Measurements from ENCODE around the gene GRM2. TPM values are rescaled to one million over a fixed set of nuclear protein-coding genes. Genes with fewer than 3 reads are reported as not detected.

Gene GRM2
- total RNA-seq, 1 donor from 2014 or later, result 6.6 TPM

- Mint-ChIP-seq H3K4me3 (no peak overlapping the region), H3K27ac (ENCODE audit: unreplicated experiment) (no peak overlapping the region), H3K4me1 (peaks cover 10% of the 10 kb centered on the region), H3K27me3 (ENCODE audit: low read depth) (no peaks in the 10 kb centered on the region), H3K9me3 (no peaks in the 10 kb centered on the region), H3K36me3 (ENCODE audit: low read depth) (no peaks in the 10 kb centered on the region)
- no peak for DNase-seq (ENCODE audit: low read depth, low spot score)
- TF ChIP-seq, protein P1, sequence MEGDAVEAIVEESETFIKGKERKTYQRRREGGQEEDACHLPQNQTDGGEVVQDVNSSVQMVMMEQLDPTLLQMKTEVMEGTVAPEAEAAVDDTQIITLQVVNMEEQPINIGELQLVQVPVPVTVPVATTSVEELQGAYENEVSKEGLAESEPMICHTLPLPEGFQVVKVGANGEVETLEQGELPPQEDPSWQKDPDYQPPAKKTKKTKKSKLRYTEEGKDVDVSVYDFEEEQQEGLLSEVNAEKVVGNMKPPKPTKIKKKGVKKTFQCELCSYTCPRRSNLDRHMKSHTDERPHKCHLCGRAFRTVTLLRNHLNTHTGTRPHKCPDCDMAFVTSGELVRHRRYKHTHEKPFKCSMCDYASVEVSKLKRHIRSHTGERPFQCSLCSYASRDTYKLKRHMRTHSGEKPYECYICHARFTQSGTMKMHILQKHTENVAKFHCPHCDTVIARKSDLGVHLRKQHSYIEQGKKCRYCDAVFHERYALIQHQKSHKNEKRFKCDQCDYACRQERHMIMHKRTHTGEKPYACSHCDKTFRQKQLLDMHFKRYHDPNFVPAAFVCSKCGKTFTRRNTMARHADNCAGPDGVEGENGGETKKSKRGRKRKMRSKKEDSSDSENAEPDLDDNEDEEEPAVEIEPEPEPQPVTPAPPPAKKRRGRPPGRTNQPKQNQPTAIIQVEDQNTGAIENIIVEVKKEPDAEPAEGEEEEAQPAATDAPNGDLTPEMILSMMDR (conservative IDR thresholded peaks at IDR 0.05), result no peak
These were observed 21.7 kb upstream of the GRM2 start for GRCh38 chr3:51684971-51685751.

- H3K27me3 Mint-ChIP-seq (ENCODE audit: low read depth), result no peaks in the 10 kb centered on the region
- H3K4me1 Mint-ChIP-seq, result peaks cover 13% of the 10 kb centered on the region
- H3K36me3 Mint-ChIP-seq (ENCODE audit: low read depth), result no peaks in the 10 kb centered on the region
- DNase-seq (ENCODE audit: low read depth, low spot score), result no peak
- H3K4me3 Mint-ChIP-seq, result no peak overlapping the region
- no peaks in the 10 kb centered on the region for H3K9me3 Mint-ChIP-seq
- peak overlapping the region; percentile 64 for H3K27ac Mint-ChIP-seq (ENCODE audit: unreplicated experiment)
- TF ChIP-seq, protein P1 (conservative IDR thresholded peaks at IDR 0.05), result no peak
These were observed 20.8 kb upstream of the GRM2 start for GRCh38 chr3:51686056-51686455.

- TF ChIP-seq, protein P1 (conservative IDR thresholded peaks at IDR 0.05), result no peak
- DNase-seq (ENCODE audit: low read depth, low spot score), result no peak
- H3K9me3 Mint-ChIP-seq, result no peaks in the 10 kb centered on the region
- no peaks in the 10 kb centered on the region for H3K36me3 Mint-ChIP-seq (ENCODE audit: low read depth)
- peak overlapping the region; percentile 64 for H3K27ac Mint-ChIP-seq (ENCODE audit: unreplicated experiment)
- H3K27me3 Mint-ChIP-seq (ENCODE audit: low read depth), result no peaks in the 10 kb centered on the region
- peaks cover 9% of the 10 kb centered on the region for H3K4me1 Mint-ChIP-seq
- H3K4me3 Mint-ChIP-seq, result no peak overlapping the region
These were observed 20.2 kb upstream of the GRM2 start for GRCh38 chr3:51686512-51687215.

GRCh38 chr3:51687431-51688205, 19.2 kb upstream of the GRM2 start:
- H3K27me3 Mint-ChIP-seq (ENCODE audit: low read depth), result no peaks in the 10 kb centered on the region

DNA sequence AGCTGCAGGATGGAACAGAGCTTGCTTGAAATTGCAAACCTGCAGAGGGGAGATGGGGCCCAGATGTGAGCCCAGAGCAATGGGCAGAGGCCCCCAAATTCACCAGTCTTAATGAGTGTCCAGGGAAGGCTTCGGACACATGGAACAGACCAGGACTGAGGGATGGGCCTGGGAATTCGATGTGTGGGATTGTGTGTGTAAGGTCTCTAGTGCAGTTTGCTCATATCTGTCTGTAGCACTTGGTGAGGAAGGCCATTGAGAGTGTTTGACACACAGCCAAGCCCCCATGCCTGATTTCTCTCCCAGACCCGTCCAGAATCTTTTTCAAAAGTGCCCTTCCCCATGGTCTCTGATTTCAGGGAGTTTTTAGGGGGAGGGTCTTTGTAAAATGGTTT, 18.7 kb upstream of the GRM2 start:
- no peaks in the 10 kb centered on the region for H3K36me3 Mint-ChIP-seq (ENCODE audit: low read depth)
- no peaks in the 10 kb centered on the region for H3K27me3 Mint-ChIP-seq (ENCODE audit: low read depth)
- no peak overlapping the region for H3K27ac Mint-ChIP-seq (ENCODE audit: unreplicated experiment)
- H3K9me3 Mint-ChIP-seq, result no peaks in the 10 kb centered on the region
- peaks cover 3% of the 10 kb centered on the region for H3K4me1 Mint-ChIP-seq
- TF ChIP-seq, protein P1 (conservative IDR thresholded peaks at IDR 0.05), result no peak
- no peak for DNase-seq (ENCODE audit: low read depth, low spot score)
- H3K4me3 Mint-ChIP-seq, result no peak overlapping the region

More at GRCh38 chr3:51687431-51688205, 19.2 kb upstream of the GRM2 start:
- Mint-ChIP-seq H3K9me3 (no peaks in the 10 kb centered on the region), H3K4me3 (no peak overlapping the region), H3K36me3 (ENCODE audit: low read depth) (no peaks in the 10 kb centered on the region), H3K27ac (ENCODE audit: unreplicated experiment) (peak overlapping the region; percentile 57), H3K4me1 (peaks cover 3% of the 10 kb centered on the region)
- TF ChIP-seq, protein P1 (conservative IDR thresholded peaks at IDR 0.05), result no peak
- no peak for DNase-seq (ENCODE audit: low read depth, low spot score)
